Measurements from ENCODE around the gene TULP1.

TULP1 gene

DNA sequence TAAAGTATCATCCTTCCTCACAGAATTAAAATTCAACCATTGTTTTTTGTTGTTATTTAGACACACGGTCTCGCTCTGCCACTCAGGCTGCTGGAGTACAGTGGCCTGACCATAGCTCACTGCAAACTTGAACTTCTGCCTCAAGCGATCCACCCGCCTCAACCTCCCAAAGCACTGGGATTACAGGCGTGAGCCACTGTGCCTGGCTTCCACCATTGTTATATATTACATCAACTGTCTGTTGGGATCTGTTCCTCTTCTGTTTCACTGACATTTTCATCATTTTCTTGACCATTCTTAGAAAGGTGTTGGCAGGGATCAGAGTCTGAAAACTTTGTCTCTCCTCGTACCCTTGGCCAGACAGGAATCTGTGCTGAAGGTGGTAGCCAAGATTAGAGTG lies 21.3 kb upstream of the TULP1 start:
- Histone ChIP-seq H3K27ac (ENCODE audit: low read depth, low read length) (no peak overlapping the region), H3K4ac (ENCODE audit: low read depth, low read length) (no peak overlapping the region), H2AK5ac (ENCODE audit: low read length) (no peak overlapping the region), H2BK5ac (ENCODE audit: low read depth, low read length, poor library complexity) (no peak overlapping the region), H3K9me3 (ENCODE audit: insufficient read depth, low read depth, low read length) (no peaks in the 10 kb centered on the region), H3K79me2 (ENCODE audit: control insufficient read depth, insufficient read depth, low read length, poor library complexity) (no peaks in the 10 kb centered on the region), H3K4me2 (ENCODE audit: low read length) (no peak overlapping the region), H3K4me1 (ENCODE audit: control insufficient read depth in 1 of 2, insufficient read depth in 2 of 2, low read length in 2 of 2) (peaks cover 0 to 5% of the 10 kb centered on the region in 2 experiments), H3K23ac (ENCODE audit: low read length) (no peak overlapping the region), H4K12ac (ENCODE audit: low read depth, low read length) (no peak overlapping the region), H3K27me3 (ENCODE audit: insufficient read depth, low read length) (no peaks in the 10 kb centered on the region), H2AFZ (ENCODE audit: insufficient read depth, low read length, poor library complexity) (no peak overlapping the region), H3K9ac (ENCODE audit: low read length) (no peak overlapping the region), H3K18ac (ENCODE audit: low read length) (no peak overlapping the region), H3K4me3 (ENCODE audit: low read depth, low read length) (no peak overlapping the region), H4K91ac (ENCODE audit: low read depth, low read length) (no peak overlapping the region), H4K8ac (ENCODE audit: low read depth, low read length) (no peak overlapping the region), H3K79me1 (ENCODE audit: low read length) (no peaks in the 10 kb centered on the region), H2BK12ac (ENCODE audit: low read length) (no peak overlapping the region), H2BK120ac (ENCODE audit: insufficient read depth, low read length, poor library complexity) (no peak overlapping the region), H3K14ac (ENCODE audit: low read length) (no peak overlapping the region), H3K36me3 (ENCODE audit: control insufficient read depth in 1 of 2, insufficient read depth in 2 of 2, low read length in 2 of 2) (no peaks in the 10 kb centered on the region)
- WGBS (ENCODE audit: extremely low coverage, insufficient coverage, insufficient read length), result no CpG with 5 or more reads among the region's 6 CpGs
- DNase-seq, result no peak

GRCh38 chr6:35532126-35532525 lies 19.4 kb upstream of the TULP1 start:
- H3K27ac ChIP-seq (ENCODE audit: low read depth, low read length), result no peak overlapping the region
- H3K36me3 ChIP-seq (ENCODE audit: control insufficient read depth in 1 of 2, insufficient read depth in 2 of 2, low read length in 2 of 2), result no peaks in the 10 kb centered on the region
- no peaks in the 10 kb centered on the region for H3K79me1 ChIP-seq (ENCODE audit: low read length)
- H3K23ac ChIP-seq (ENCODE audit: low read length), result no peak overlapping the region
- no peak for DNase-seq
- no peak overlapping the region for H3K9ac ChIP-seq (ENCODE audit: low read length)
- H2AFZ ChIP-seq (ENCODE audit: insufficient read depth, low read length, poor library complexity), result no peak overlapping the region
- H2BK12ac ChIP-seq (ENCODE audit: low read length), result no peak overlapping the region
- H3K14ac ChIP-seq (ENCODE audit: low read length), result no peak overlapping the region
- no peak overlapping the region for H2BK120ac ChIP-seq (ENCODE audit: insufficient read depth, low read length, poor library complexity)
- no peaks in the 10 kb centered on the region for H3K79me2 ChIP-seq (ENCODE audit: control insufficient read depth, insufficient read depth, low read length, poor library complexity)
- H3K9me3 ChIP-seq (ENCODE audit: insufficient read depth, low read depth, low read length), result no peaks in the 10 kb centered on the region
- no peak overlapping the region for H3K4me2 ChIP-seq (ENCODE audit: low read length)
- no peaks in the 10 kb centered on the region for H3K27me3 ChIP-seq (ENCODE audit: insufficient read depth, low read length)
- no peak overlapping the region for H4K8ac ChIP-seq (ENCODE audit: low read depth, low read length)
- H3K4me1 ChIP-seq (ENCODE audit: control insufficient read depth in 1 of 2, insufficient read depth in 2 of 2, low read length in 2 of 2), result peaks cover 0 to 5% of the 10 kb centered on the region in 2 experiments
- H4K12ac ChIP-seq (ENCODE audit: low read depth, low read length), result no peak overlapping the region
- H4K91ac ChIP-seq (ENCODE audit: low read depth, low read length), result no peak overlapping the region
- H2BK5ac ChIP-seq (ENCODE audit: low read depth, low read length, poor library complexity), result no peak overlapping the region
- no peak overlapping the region for H3K4me3 ChIP-seq (ENCODE audit: low read depth, low read length)
- no peak overlapping the region for H3K18ac ChIP-seq (ENCODE audit: low read length)
- WGBS (ENCODE audit: extremely low coverage, insufficient coverage, insufficient read length), result no CpG with 5 or more reads among the region's 4 CpGs
- no peak overlapping the region for H3K4ac ChIP-seq (ENCODE audit: low read depth, low read length)
- H2AK5ac ChIP-seq (ENCODE audit: low read length), result no peak overlapping the region

DNA sequence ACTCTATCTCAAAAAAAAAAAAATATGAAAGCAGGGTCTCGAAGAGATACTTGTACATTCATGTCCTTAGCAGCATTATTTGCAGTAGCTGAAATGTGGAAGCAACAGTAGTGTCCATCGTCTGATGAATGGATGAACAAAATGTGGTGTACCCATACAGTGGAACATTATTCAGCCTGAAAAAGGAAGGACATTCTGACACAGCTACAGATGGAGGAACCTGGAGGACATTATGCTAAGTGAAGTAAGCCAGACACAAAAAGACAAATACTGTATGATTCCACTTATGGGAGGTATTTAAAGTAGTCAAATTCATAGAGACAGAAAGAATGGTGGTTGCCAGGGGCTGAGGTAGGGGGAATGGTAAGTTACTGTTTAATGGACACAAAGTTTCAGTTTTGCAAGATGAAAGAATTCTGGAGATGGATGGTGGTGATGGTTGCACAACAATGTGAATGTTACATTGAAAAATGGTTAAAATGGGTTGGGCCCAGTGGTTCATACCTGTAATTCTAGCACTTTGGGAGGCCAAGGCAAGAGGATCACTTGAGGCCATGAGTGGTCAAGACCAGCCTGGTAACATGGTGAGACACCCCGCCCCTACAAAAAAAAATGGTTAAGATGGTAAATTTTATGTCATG lies 11.8 kb upstream of the TULP1 start:
- Histone ChIP-seq H3K27ac (ENCODE audit: low read depth, low read length) (no peak overlapping the region), H2BK5ac (ENCODE audit: low read depth, low read length, poor library complexity) (no peak overlapping the region), H3K4me2 (ENCODE audit: low read length) (no peak overlapping the region), H3K4ac (ENCODE audit: low read depth, low read length) (no peak overlapping the region), H3K27me3 (ENCODE audit: insufficient read depth, low read length) (no peaks in the 10 kb centered on the region), H3K9me3 (ENCODE audit: insufficient read depth, low read depth, low read length) (no peaks in the 10 kb centered on the region), H3K9ac (ENCODE audit: low read length) (no peak overlapping the region), H2BK12ac (ENCODE audit: low read length) (no peak overlapping the region), H3K4me1 (ENCODE audit: control insufficient read depth in 1 of 2, insufficient read depth in 2 of 2, low read length in 2 of 2) (peaks cover 0 to 2% of the 10 kb centered on the region in 2 experiments), H4K12ac (ENCODE audit: low read depth, low read length) (no peak overlapping the region), H2AK5ac (ENCODE audit: low read length) (no peak overlapping the region), H2AFZ (ENCODE audit: insufficient read depth, low read length, poor library complexity) (no peak overlapping the region), H3K18ac (ENCODE audit: low read length) (no peak overlapping the region), H3K4me3 (ENCODE audit: low read depth, low read length) (no peak overlapping the region), H4K91ac (ENCODE audit: low read depth, low read length) (no peak overlapping the region), H2BK120ac (ENCODE audit: insufficient read depth, low read length, poor library complexity) (no peak overlapping the region), H3K79me2 (ENCODE audit: control insufficient read depth, insufficient read depth, low read length, poor library complexity) (no peaks in the 10 kb centered on the region), H4K8ac (ENCODE audit: low read depth, low read length) (no peak overlapping the region), H3K14ac (ENCODE audit: low read length) (no peak overlapping the region), H3K23ac (ENCODE audit: low read length) (no peak overlapping the region), H3K36me3 (ENCODE audit: control insufficient read depth in 1 of 2, insufficient read depth in 2 of 2, low read length in 2 of 2) (no peaks in the 10 kb centered on the region), H3K79me1 (ENCODE audit: low read length) (peaks cover 7% of the 10 kb centered on the region)
- peak; percentile 91 to 97 for DNase-seq
- no CpG with 5 or more reads among the region's 3 CpGs for WGBS (ENCODE audit: extremely low coverage, insufficient coverage, insufficient read length)

DNA sequence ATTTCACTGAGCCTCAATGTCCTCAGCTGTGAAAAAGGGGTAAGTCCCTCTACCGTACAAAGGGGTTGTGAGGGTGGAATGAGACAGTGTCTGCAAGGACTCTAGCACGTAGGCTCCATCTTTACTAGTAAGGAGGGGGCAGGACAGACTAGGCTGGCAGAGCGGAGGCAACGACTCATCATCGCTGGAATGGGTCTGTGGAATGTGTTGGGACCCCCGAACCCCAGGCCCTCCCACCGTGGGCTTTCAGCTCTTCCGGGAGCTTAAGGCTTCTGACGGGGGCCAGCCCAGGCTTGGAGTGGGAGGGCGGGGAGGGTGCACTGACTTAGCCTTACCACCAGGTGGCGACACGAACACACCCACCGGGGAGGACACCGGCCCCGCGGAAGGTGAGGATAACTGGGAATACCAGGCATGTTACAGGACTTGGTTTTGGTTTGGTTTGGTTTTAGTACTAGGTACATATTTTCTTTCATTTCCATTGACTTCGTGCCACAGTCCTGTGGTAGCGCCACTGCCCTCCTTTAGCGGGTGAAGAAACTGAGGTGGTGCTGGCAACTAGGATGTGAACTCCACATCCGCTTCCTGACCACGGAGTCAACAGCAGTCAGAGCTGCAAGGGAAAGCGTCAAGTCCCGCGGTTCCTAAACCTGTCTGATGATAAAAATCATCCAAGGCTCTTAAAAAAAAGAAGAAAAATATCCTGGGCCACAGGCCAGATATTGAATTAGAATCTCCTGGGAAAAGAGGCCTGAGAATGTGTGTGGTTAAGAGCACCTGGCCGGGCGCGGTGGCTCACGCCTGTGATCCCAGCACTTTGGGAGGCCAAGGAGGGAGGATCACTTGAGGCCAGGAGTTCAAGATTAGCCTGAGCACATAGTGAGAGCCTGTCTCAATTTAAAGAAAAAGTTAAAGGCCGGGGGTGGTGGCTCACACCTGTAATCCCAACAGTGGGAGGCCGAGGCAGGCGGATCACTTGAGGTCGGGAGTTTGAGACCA lies 10.3 kb upstream of the TULP1 start:
- H3K14ac ChIP-seq (ENCODE audit: low read length), result no peak overlapping the region
- H3K27me3 ChIP-seq (ENCODE audit: insufficient read depth, low read length), result no peaks in the 10 kb centered on the region
- peaks cover 0 to 5% of the 10 kb centered on the region in 2 experiments for H3K4me1 ChIP-seq (ENCODE audit: control insufficient read depth in 1 of 2, insufficient read depth in 2 of 2, low read length in 2 of 2)
- no peak overlapping the region for H3K9ac ChIP-seq (ENCODE audit: low read length)
- peaks cover 7% of the 10 kb centered on the region for H3K79me1 ChIP-seq (ENCODE audit: low read length)
- peak overlapping the region; percentile 62 for H2AK5ac ChIP-seq (ENCODE audit: low read length)
- peak overlapping the region; percentile 2 for H3K18ac ChIP-seq (ENCODE audit: low read length)
- H3K9me3 ChIP-seq (ENCODE audit: insufficient read depth, low read depth, low read length), result no peaks in the 10 kb centered on the region
- peak overlapping the region; percentile 71 for H4K8ac ChIP-seq (ENCODE audit: low read depth, low read length)
- no peaks in the 10 kb centered on the region for H3K36me3 ChIP-seq (ENCODE audit: control insufficient read depth in 1 of 2, insufficient read depth in 2 of 2, low read length in 2 of 2)
- no peak overlapping the region for H3K4me3 ChIP-seq (ENCODE audit: low read depth, low read length)
- H4K12ac ChIP-seq (ENCODE audit: low read depth, low read length), result peak overlapping the region; percentile 1
- H3K4ac ChIP-seq (ENCODE audit: low read depth, low read length), result no peak overlapping the region
- no peaks in the 10 kb centered on the region for H3K79me2 ChIP-seq (ENCODE audit: control insufficient read depth, insufficient read depth, low read length, poor library complexity)
- peak overlapping the region; percentile 4 for H2AFZ ChIP-seq (ENCODE audit: insufficient read depth, low read length, poor library complexity)
- H3K27ac ChIP-seq (ENCODE audit: low read depth, low read length), result no peak overlapping the region
- H2BK5ac ChIP-seq (ENCODE audit: low read depth, low read length, poor library complexity), result no peak overlapping the region
- no CpG with 5 or more reads among the region's 32 CpGs for WGBS (ENCODE audit: extremely low coverage, insufficient coverage, insufficient read length)
- DNase-seq, result peak; percentile 64 to 90
- no peak overlapping the region for H3K23ac ChIP-seq (ENCODE audit: low read length)
- peak overlapping the region; percentile 7 for H3K4me2 ChIP-seq (ENCODE audit: low read length)
- peak overlapping the region; percentile 5 for H2BK120ac ChIP-seq (ENCODE audit: insufficient read depth, low read length, poor library complexity)
- H4K91ac ChIP-seq (ENCODE audit: low read depth, low read length), result peak overlapping the region; percentile 2
- peak overlapping the region; percentile 59 for H2BK12ac ChIP-seq (ENCODE audit: low read length)
